ENCODE results near the gene OLFM2.

OLFM2 gene

GRCh38 chr19:9939301-9939913 lies 3.1 kb upstream of the OLFM2 start:
- Histone ChIP-seq H3K36me3 (ENCODE audit: insufficient read depth, low read length) (no peaks in the 10 kb centered on the region), H3K4me3 (ENCODE audit: low read depth in 1 of 2, low read length in 2 of 2) (no peak overlapping the region), H3K9ac (ENCODE audit: low read depth, low read length) (no peak overlapping the region), H2AFZ (ENCODE audit: low read depth, low read length) (no peak overlapping the region), H3K9me3 (ENCODE audit: insufficient read depth, low read length, severe bottlenecking) (peaks cover 4% of the 10 kb centered on the region), H3K4me2 (ENCODE audit: insufficient read depth, low read length) (no peak overlapping the region), H3K27ac (ENCODE audit: low read length) (no peak overlapping the region), H3K4me1 (ENCODE audit: insufficient read depth, low read length) (no peaks in the 10 kb centered on the region), H3K27me3 (ENCODE audit: insufficient read depth, low read length, poor library complexity) (no peaks in the 10 kb centered on the region), H4K20me1 (ENCODE audit: insufficient read depth, low read length) (no peaks in the 10 kb centered on the region), H3K79me2 (ENCODE audit: insufficient read depth, low read length) (no peaks in the 10 kb centered on the region)
- TF ChIP-seq CTCF (IDR thresholded peaks at IDR 0.05; ENCODE audit: borderline replicate concordance, extremely low read depth, low read length, poor library complexity, severe bottlenecking), result no peak
- TF ChIP-seq EZH2 (IDR thresholded peaks at IDR 0.05; ENCODE audit: borderline replicate concordance, low read depth, low read length, severe bottlenecking), result no peak
- no peak for ATAC-seq (ENCODE audit: insufficient read depth, low read depth)
- no peak for DNase-seq

GRCh38 chr19:9937001-9937411 lies 691 bp upstream of the OLFM2 start:
- Histone ChIP-seq H3K79me2 (ENCODE audit: insufficient read depth, low read length) (no peaks in the 10 kb centered on the region), H3K4me3 (ENCODE audit: low read depth in 1 of 2, low read length in 2 of 2) (no peak overlapping the region), H4K20me1 (ENCODE audit: insufficient read depth, low read length) (no peaks in the 10 kb centered on the region), H3K9me3 (ENCODE audit: insufficient read depth, low read length, severe bottlenecking) (peaks cover 4% of the 10 kb centered on the region), H3K4me1 (ENCODE audit: insufficient read depth, low read length) (no peaks in the 10 kb centered on the region), H2AFZ (ENCODE audit: low read depth, low read length) (no peak overlapping the region), H3K27me3 (ENCODE audit: insufficient read depth, low read length, poor library complexity) (no peaks in the 10 kb centered on the region), H3K4me2 (ENCODE audit: insufficient read depth, low read length) (no peak overlapping the region), H3K9ac (ENCODE audit: low read depth, low read length) (no peak overlapping the region), H3K36me3 (ENCODE audit: insufficient read depth, low read length) (no peaks in the 10 kb centered on the region), H3K27ac (ENCODE audit: low read length) (no peak overlapping the region)
- ATAC-seq (ENCODE audit: insufficient read depth, low read depth) (no peak), DNase-seq (no peak)
- TF ChIP-seq CTCF (IDR thresholded peaks at IDR 0.05; ENCODE audit: borderline replicate concordance, extremely low read depth, low read length, poor library complexity, severe bottlenecking) (no peak), EZH2 (IDR thresholded peaks at IDR 0.05; ENCODE audit: borderline replicate concordance, low read depth, low read length, severe bottlenecking) (no peak)

- H3K4me2 ChIP-seq (ENCODE audit: insufficient read depth, low read length), result no peak overlapping the region
- no peaks in the 10 kb centered on the region for H3K79me2 ChIP-seq (ENCODE audit: insufficient read depth, low read length)
- H3K27me3 ChIP-seq (ENCODE audit: insufficient read depth, low read length, poor library complexity), result no peaks in the 10 kb centered on the region
- H3K27ac ChIP-seq (ENCODE audit: low read length), result no peak overlapping the region
- H3K4me1 ChIP-seq (ENCODE audit: insufficient read depth, low read length), result peaks cover 3% of the 10 kb centered on the region; the same call in 1 of the 2 replicates
- no peak overlapping the region for H3K9ac ChIP-seq (ENCODE audit: low read depth, low read length)
- no peak for ATAC-seq (ENCODE audit: insufficient read depth, low read depth)
- no peak overlapping the region for H3K4me3 ChIP-seq (ENCODE audit: low read depth in 1 of 2, low read length in 2 of 2)
- no peak overlapping the region for H2AFZ ChIP-seq (ENCODE audit: low read depth, low read length)
- H3K36me3 ChIP-seq (ENCODE audit: insufficient read depth, low read length), result no peaks in the 10 kb centered on the region
- DNase-seq, result no peak
- TF ChIP-seq CTCF (IDR thresholded peaks at IDR 0.05; ENCODE audit: borderline replicate concordance, extremely low read depth, low read length, poor library complexity, severe bottlenecking), result no peak
- TF ChIP-seq EZH2 (IDR thresholded peaks at IDR 0.05; ENCODE audit: borderline replicate concordance, low read depth, low read length, severe bottlenecking), result no peak
- no peaks in the 10 kb centered on the region for H3K9me3 ChIP-seq (ENCODE audit: insufficient read depth, low read length, severe bottlenecking)
- H4K20me1 ChIP-seq (ENCODE audit: insufficient read depth, low read length), result no peaks in the 10 kb centered on the region
Measured at GRCh38 chr19:9935506-9936325, 599 bp downstream of the OLFM2 start.

All from DND-41 (cell line).